Vagina (tissue), 2 donors: ENCODE data around the gene ZNF730.

Experiments
- POLR2A ChIP-seq, 2 donors: fragments of 450-650 bp; IDR thresholded peaks; one replicate each; pipeline ENCODE4 v1.6.1; 2017; ENCODE audit warnings: antibody characterized with exemption in 2 of 2, mild to moderate bottlenecking in 2 of 2, moderate library complexity in 2 of 2
- POLR2AphosphoS5 ChIP-seq, 2 donors: sonication (generic); formaldehyde crosslinking; IDR thresholded peaks; one replicate each; pipeline ENCODE4 v1.9.0; 2017; ENCODE audit warnings: antibody characterized with exemption in 2 of 2, mild to moderate bottlenecking in 2 of 2, low read depth in 1 of 2; ENCODE audit not compliant: insufficient read depth in 1 of 2
- TF ChIP-seq, protein P1 (sequence below), 3 experiments: fragments of 450-650 bp in 2 of 3; fragments of 200-600 bp in 1 of 3; sonication (generic) in 1 of 3; IDR thresholded peaks; one replicate each; pipeline ENCODE4 v1.5.1; 2017 to 2019; ENCODE audit warnings: antibody characterized with exemption in 3 of 3, mild to moderate bottlenecking in 2 of 3, moderate library complexity in 2 of 3

DNA sequence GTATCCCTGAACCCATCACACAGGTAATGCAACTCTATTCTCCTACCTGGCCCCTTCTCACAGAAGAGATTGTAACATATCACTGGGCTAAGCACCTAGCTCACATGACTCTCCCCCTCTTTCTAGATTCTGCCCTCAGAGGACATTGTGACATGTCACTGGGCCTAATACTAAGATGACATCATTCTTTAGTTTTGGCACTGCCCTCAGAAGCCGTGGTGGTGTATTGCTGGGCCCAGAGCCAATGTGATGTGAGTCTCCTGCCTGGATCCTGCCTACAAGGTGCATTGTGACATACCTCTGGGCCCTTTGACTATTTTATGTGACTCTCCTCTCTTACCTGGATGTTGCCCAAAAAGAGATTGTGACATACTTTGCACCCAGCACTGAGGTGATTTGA lies 21.4 kb upstream of the ZNF730 start:
- TF ChIP-seq, protein P1, sequence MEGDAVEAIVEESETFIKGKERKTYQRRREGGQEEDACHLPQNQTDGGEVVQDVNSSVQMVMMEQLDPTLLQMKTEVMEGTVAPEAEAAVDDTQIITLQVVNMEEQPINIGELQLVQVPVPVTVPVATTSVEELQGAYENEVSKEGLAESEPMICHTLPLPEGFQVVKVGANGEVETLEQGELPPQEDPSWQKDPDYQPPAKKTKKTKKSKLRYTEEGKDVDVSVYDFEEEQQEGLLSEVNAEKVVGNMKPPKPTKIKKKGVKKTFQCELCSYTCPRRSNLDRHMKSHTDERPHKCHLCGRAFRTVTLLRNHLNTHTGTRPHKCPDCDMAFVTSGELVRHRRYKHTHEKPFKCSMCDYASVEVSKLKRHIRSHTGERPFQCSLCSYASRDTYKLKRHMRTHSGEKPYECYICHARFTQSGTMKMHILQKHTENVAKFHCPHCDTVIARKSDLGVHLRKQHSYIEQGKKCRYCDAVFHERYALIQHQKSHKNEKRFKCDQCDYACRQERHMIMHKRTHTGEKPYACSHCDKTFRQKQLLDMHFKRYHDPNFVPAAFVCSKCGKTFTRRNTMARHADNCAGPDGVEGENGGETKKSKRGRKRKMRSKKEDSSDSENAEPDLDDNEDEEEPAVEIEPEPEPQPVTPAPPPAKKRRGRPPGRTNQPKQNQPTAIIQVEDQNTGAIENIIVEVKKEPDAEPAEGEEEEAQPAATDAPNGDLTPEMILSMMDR (IDR thresholded peaks at IDR 0.05): no peak
- TF ChIP-seq POLR2A (IDR thresholded peaks at IDR 0.05): no peak
- TF ChIP-seq POLR2AphosphoS5 (IDR thresholded peaks at IDR 0.05; ENCODE audit: insufficient read depth in 1 of 2, low read depth in 1 of 2): no peak
